Amygdala (tissue), 56 donors: ENCODE measurements around the gene HSF2BP.
"Not testable (repeated sequence)": the region's sequence is repeated elsewhere in the genome, so short reads cannot be mapped to it uniquely, and the experiment has no call there.

ENCODE experiments used
- DNase-seq, 56 donors: peaks; one replicate each; lab custom pipeline; 2025; lab: John Stamatoyannopoulos, UW

The HSF2BP gene

DNA sequence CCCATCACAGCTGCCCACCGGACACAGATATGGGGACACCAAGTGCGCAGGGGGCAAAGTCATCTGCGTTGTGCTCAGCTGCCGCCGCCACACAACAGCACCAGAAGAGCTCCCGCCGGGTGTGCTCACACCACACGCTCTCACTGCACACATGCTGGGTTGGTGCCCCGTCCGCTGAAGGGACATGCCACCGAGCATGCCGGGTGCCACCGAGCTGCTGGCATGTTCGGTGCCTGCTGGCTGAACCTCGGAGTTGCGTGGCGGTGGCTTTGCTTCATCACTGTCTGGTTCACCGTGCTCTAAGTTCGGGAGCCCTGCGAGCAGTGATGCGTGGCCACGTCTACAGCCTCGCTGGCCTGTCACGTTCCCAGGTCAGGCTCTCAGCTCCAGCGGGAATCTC, 174.3 kb downstream of the HSF2BP start:
- not testable (repeated sequence) for DNase-seq

DNA sequence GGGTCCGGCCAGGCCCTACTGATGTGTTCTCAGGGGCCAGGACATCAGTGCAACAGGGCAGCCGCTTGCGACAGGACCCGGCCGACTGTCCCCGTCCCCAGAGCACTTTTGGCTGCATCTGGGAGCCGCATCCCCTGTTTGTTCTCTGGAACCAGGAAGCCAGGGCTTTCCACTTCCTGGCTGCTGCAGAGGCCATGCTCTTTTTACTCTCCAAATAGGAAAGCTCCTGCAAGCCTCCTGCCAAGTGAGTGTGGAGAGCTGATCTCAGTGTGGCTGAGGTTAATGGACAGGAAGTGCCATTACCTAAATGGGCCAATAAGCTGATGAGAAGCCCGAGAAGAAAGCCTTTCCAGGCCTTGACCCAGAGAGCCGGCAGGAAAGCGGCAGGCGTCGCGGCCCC, 180.1 kb downstream of the HSF2BP start:
- not testable (repeated sequence) for DNase-seq
